Endometrium (tissue), 2 donors: ENCODE results near the gene TNNC1.

Experiments
- FAIRE-seq: peaks from 2 replicates; lab custom pipeline; 2012; peaks lifted over from hg19 to GRCh38; lab: Jason Lieb, UNC
- donor health status: control.
- donor health status: control.

TNNC1 gene

DNA sequence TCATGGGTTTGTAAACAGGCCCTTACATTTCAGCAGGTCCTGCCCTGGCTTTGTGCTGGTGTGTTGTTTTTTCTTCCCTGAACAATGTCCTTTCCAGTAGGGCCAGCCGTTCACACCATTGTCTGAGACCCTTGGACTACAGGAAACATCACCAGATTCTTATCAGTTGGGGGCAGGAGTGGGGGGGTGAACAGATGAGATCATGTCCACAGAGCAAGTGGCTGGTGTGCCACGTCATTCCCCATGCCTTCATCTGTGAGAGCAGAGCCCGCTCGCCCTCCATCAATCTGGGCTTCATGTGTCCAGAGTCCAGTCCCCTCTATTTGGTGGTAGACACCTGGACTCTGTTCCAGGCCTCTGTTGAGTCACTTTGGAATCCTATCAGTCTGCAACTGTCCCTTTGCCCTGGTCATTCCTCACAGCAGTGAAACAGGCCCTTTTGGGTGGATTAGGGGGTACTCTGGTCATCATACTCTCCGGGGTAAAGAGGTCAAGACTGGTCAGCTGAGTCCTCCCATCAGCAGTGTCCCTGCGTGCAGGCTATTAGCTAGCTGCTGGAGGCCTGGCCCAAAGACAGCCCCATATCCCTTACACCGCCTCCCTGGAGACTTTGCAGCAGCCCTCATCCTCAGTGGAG lies 23.9 kb downstream of the TNNC1 start:
- no peak for FAIRE-seq

DNA sequence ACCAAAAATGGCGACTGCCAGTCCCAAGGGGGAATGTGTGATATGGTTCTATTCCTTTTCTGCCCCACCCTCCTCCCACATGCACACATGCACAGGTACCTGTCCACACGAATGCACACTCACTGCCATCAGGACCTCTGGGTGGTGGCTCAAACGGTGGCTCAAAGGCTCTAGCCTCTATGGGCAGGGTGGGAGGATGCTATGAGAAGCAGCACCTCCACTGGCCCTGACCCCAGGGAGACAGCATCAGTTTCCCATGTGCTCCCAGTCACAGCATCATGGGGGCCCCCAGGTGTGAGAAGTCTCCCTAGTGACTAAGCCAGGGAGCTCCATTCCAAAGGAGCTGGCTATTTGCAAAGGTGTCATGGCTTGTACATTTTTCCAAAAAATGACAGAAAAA lies 24.8 kb downstream of the TNNC1 start:
- no peak for FAIRE-seq

DNA sequence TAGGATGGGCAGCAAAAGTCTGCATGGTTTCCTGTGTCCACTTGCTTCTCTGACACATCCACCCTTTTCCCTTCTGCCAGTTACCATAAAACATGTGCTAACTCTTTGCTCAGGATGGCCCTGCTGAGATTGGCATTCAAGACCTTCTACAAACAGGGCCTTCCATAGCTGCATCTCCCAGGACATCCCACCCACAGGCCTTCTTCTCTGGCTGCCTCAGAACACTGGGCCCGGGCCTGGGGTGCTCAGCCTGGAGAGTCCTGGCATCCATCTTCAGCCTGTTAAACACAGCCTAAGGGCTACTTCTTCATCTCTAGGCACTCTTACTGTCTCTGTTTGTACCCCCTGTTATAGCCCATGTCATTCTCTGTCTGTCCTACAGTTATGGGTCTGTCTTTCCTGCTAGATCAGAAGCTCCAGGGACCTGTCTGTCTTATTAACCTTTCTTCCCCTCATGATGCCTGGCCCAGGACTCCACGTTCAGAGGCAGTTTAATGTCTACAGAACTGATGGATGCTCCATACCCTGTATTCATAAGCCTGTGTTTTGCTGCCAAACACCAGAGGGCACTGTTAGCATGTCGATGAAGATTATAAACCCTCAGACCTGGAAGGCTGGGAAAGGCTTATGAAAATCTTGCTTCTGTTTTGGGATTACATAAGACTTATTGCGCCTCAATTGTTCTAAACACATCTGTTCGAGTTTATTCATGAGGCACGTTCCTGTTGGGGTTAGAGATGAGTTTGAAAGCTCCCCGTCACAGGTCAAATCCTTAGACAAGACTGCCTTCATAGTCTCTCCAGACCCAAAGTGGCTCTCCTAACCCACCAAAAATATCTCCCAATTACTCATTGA lies 25.5 kb downstream of the TNNC1 start:
- peak; percentile 92 for FAIRE-seq

DNA sequence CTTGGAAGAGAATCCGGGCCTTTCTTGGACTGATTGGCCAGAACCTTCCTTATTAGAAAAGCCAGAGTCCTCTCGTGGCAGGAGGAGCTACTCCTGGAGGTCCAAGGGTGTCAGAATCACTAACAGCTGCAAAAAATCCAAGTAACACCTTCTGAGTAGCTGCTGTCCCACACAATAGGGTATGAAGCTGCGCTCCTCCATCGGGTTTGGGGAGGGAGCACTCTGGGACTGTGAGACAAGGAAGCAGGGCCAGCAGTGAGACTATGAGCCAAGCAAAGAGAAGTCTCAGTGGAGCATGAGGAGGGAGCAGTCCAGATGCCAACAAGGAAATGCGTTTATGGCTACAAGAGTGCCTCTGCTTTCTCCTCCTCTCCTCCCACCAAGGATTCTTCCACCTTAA lies 30.7 kb downstream of the TNNC1 start:
- FAIRE-seq, result no peak

GRCh38 chr3:52422669-52423068 lies 31.2 kb downstream of the TNNC1 start:
- no peak for FAIRE-seq

DNA sequence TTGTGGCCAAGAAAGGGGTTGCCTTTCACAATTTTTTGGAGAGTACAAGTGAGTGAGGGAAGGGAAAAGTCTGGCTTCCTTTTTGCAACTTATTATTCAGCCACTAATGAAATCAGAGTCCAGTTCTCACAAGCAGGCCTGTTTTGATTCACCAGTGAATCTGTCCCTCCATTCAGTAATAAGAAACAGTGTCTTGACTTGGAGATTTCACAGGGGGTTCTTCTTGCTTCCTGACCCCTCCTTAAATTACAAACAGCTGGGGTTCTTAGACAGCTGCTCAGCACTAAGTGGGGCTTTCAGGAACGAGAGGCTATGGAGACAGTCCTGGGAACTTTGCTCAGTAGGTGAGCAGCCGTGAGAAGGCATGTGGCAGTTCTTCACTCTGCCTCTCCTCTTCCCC lies 33.5 kb downstream of the TNNC1 start:
- no peak for FAIRE-seq

DNA sequence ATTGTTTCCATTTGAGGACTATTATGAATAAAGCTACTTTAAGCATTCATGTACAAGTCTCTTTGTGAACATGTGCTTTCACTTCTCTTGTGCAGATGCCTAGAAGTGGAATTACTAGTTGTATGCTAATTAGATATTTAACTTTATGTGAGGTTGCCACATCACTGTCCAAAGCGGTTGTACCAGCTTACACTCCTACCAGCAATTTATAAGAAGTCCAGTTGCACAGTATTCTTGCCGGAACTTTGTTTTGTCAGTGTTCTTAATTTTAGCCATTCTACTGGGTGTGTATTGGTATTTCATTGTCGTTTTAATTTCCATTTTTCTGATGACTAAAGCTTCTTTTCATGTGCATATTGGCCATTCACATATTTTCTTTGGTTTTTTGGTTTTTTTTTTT lies 38.0 kb downstream of the TNNC1 start:
- no peak for FAIRE-seq

DNA sequence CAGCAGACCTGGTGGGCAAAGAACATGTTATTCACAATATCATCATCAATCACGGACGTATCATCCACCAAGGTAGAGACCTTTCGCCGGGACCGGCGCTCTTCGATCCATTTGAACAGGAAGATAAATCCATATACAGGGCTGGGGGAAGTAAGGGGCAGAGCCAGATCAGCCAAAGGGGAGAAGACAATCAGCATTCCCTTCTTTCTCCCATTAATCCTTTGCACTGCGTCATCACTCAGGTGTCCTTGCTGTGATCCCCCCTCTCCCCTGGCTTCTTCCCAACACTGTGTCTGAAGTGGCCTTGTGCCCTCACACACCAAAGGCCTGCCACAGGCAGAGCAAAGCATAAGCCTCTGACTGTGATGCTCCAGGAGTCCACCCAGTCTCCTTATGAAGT lies 45.4 kb downstream of the TNNC1 start:
- FAIRE-seq, result no peak

DNA sequence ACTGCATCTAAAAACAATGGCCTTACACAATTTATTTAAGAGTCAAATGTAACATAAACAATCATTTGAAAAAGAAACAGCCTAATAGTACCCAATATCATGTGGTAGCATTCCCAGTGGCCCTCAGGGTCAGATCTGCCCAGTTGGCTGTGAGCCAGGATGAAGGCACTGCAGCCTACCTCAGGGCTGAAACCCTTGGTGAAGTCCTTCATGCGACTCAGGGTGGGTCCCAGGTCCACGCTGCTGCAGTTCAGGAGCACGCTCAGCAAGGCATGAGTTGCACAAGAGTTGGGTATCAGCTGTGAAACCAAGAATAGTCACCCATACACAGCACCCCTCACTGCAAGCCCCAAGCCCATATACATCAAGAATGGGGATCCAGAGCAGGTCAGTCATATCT lies 46.1 kb downstream of the TNNC1 start:
- no peak for FAIRE-seq

- no peak for FAIRE-seq
Observed at GRCh38 chr3:52406791-52407510, 46.9 kb downstream of the TNNC1 start.

DNA sequence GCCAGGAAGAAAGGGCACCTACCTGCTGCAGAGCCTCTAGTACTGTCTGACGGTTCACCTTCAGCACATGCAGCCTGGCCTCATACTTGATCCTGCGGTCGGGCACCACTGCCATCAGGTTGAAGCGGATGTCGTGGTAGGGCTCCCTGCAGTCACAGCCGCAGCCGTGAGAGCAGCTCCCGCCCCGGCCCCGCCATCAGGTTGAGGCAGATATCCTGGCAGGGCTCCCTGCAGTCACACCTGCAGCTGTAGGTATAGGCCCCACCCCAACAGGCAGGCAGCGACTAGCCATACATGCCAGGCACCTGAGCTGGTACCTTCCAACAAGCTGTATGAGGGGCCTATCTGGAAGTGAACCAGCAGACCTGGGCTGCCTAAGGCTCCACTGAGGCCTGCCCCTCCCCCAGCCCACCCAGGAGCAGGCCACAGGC lies 47.6 kb downstream of the TNNC1 start:
- no peak for FAIRE-seq

- FAIRE-seq, result no peak
Observed at GRCh38 chr3:52405601-52406110, 48.2 kb downstream of the TNNC1 start.

DNA sequence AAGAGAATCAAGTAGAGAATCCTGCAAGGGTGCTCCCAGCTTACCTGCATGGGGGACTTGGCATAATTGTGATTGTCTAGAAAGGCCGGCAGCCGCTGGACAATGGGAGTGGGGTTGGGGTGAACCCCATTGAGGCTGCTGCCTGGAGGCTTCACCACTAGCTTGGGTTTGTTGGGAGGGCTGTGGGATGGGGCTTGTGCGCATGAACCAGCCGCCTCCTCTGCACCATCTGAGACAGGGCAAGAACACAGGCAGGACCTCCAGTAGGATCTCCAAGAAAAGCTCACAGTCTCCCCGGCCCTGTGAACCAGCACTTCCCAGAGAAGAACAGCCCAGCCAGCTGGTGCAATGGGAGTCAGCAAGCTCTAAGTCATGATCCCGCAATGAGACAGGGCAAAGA lies 48.8 kb downstream of the TNNC1 start:
- FAIRE-seq, result no peak

GRCh38 chr3:52404391-52404790 lies 49.5 kb downstream of the TNNC1 start:
- no peak for FAIRE-seq

DNA sequence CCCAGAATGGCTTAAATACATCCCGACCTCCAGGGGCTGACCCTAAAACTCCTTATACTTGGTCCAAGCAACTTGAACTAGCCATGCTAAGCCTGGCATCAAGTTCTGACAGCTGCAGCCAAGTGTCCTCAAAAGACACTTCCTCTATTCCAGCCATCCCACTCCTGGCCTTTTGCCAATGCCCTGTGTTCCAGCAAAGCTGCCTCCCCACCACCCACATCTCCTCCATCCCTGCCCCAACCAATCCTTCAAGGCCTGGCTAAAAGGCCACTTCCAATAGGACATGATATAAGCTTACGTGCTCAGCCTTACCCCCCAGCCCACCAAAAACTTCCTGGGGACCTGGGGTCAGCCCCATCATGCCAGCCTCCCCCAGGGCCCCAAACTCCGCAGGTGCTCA lies 49.9 kb downstream of the TNNC1 start:
- no peak for FAIRE-seq

GRCh38 chr3:52403271-52403841 lies 50.5 kb downstream of the TNNC1 start:
- FAIRE-seq, result no peak

- no peak for FAIRE-seq
Observed at GRCh38 chr3:52402706-52403270, 51.1 kb downstream of the TNNC1 start.

DNA sequence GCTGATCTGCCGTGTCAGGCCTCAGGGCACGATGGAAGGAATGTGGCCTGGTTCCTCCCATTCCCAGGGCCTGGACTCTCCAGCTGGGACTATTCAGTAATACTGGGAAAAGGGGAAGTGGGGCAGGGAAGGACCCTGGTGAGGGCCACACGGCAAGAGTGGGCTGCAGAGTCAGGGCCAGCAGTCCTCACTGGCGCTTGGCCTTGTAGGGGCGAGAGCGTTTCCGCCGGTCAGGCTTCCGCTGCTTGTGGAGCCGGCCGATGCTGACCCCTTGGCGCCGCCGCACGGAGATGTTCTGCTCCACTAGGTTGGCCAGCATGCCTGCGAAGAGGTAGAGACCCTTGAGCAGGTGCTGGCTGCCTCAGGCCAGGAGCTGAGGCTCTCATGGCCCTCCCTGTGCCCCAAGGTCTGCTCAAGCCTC lies 51.7 kb downstream of the TNNC1 start:
- FAIRE-seq, result no peak

GRCh38 chr3:52401551-52401950 lies 52.3 kb downstream of the TNNC1 start:
- FAIRE-seq, result no peak
